Spleen (tissue), 7 donors: ENCODE data around the gene PP2D1.

Experiments used
- CTCF ChIP-seq, 11 experiments: fragments of 200-600 bp in 7 of 11; fragments of 450-650 bp in 4 of 11; sonication (generic) in 4 of 11; IDR thresholded peaks in 8 of 11; conservative IDR thresholded peaks in 3 of 11; 1 replicate in 7 of 11; 2 replicates in 4 of 11; pipeline versions ENCODE4 v1.4.0 to v1.8.0; 2016 to 2021; ENCODE audit warnings: antibody characterized with exemption in 11 of 11, inconsistent platforms in 4 of 11, mild to moderate bottlenecking in 1 of 11
- POLR2AphosphoS5 ChIP-seq, 3 donors: sonication (generic); formaldehyde crosslinking; IDR thresholded peaks; one replicate each; pipeline ENCODE4 v1.5.1; 2017; ENCODE audit warnings: antibody characterized with exemption in 3 of 3
- donor health status: DM: no; HTN: no; CAD: no; lungs with moderate emphysema.
- donor health status: DM: no; HTN: no; CAD: no.
- donor health status: DM: no; HTN: no; CAD: no.

GRCh38 chr3:20056725-20057611, 44.9 kb upstream of the PP2D1 start:
- TF ChIP-seq CTCF (IDR thresholded peaks at IDR 0.05 in 8 of 11, conservative IDR thresholded peaks at IDR 0.05 in 3 of 11): no peak
- TF ChIP-seq POLR2AphosphoS5 (IDR thresholded peaks at IDR 0.05): peak in 1 of 3 donors; percentile 34
